ENCODE measurements around the gene TM7SF2. TPM values are rescaled to one million over a fixed set of nuclear protein-coding genes. Genes with fewer than 3 reads are reported as not detected.

TM7SF2 gene
- total and polyA plus RNA-seq, 2 of the 8 experiments (the other 6 are each of a cell fraction or from before 2014, with no cell fraction given), result 40.1 to 96.0 TPM

DNA sequence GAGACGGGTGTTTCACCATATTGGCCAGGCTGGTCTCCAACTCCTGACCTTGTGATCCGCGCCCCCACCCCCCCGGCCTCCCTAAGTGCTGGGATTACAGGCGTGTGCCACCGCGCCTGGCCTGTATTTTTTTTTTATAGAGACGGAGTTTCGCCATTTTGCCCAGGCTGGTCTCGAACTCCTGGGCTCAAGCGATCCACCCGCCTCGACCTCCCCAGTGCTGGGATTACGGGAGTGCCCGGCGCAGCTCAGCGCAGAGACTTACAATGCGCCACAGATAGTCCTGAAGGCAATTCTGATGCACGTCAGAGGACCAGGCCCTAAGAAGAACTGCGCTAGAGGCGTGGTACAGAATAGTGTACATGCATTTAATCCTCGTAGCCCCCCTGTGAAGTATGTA is 16.2 kb upstream of the TM7SF2 start:
- peak overlapping the region; percentile 53 to 64 for H3K4me2 ChIP-seq (ENCODE audit: insufficient read depth in 1 of 2, low read depth in 2 of 2, low read length in 2 of 2)
- peak overlapping the region; percentile 45 for H4K91ac ChIP-seq (replicated peaks; ENCODE audit: insufficient read length, low read length)
- no peak for FAIRE-seq
- H2BK12ac ChIP-seq (ENCODE audit: low read depth, low read length), result 0 out of 2 replicates have a peak overlapping the region, but pooled peaks have one; percentile 2
- ChIA-PET POLR2A (ENCODE audit: partially characterized antibody) (interaction anchor here (0.9 to 16.8 kb wide), 14 partner anchors 8 to 230 kb away, joined by 3 to 230 read pairs (median 4); partner anchors contain the start of genes CDCA5, FAU, MRPL49 and SYVN1), CTCF (ENCODE audit: partially characterized antibody) (interaction anchor here (0.7 to 2.2 kb wide), 6 partner anchors 15 to 81 kb away, joined by 3 to 12 read pairs (median 4); partner anchors contain the start of gene ARL2)
- H3K79me2 ChIP-seq (ENCODE audit: control insufficient read depth in 1 of 2, insufficient read depth in 2 of 2, low read length in 2 of 2), result peaks cover 0 to 13% of the 10 kb centered on the region in 2 experiments; a peak in 1 of 4 replicates
- H3K4ac ChIP-seq (replicated peaks; ENCODE audit: insufficient read length, low read depth, low read length), result peak overlapping the region; percentile 97
- H3K18ac ChIP-seq (ENCODE audit: extremely low read depth, low read length), result 0 out of 2 replicates have a peak overlapping the region, but pooled peaks have one; percentile 15
- H3K4me3 ChIP-seq (ENCODE audit: extremely low read depth in 1 of 4, insufficient read depth in 2 of 4, low read depth in 3 of 4, low read length in 4 of 4), result peak overlapping the region in 3 of 4 experiments; percentile 78 to 88 (median 78); a peak in 4 of 8 replicates
- H2BK5ac ChIP-seq (ENCODE audit: low read depth, low read length), result peak overlapping the region; percentile 36; the same call in 1 of the 2 replicates
- H3K14ac ChIP-seq (ENCODE audit: insufficient read length), result no peak overlapping the region
- H3K9me3 ChIP-seq (ENCODE audit: insufficient read depth in 2 of 2, low read depth in 1 of 2, low read length in 1 of 2), result no peaks in the 10 kb centered on the region
- H2BK15ac ChIP-seq (ENCODE audit: low read length), result no peak overlapping the region
- H4K8ac ChIP-seq (ENCODE audit: extremely low read depth, insufficient read depth, low read length), result peak overlapping the region; percentile 99
- no peak overlapping the region for H2AK5ac ChIP-seq (ENCODE audit: low read depth, low read length)
- TF ChIP-seq POLR2A (IDR thresholded peaks at IDR 0.05; ENCODE audit: control extremely low read depth in 1 of 2, low read depth in 2 of 2, low read length in 2 of 2) (no peak), HDAC6 (IDR thresholded peaks at IDR 0.05; ENCODE audit: low read depth, low read length) (no peak), BRCA1 (IDR thresholded peaks at IDR 0.05; ENCODE audit: low read depth, low read length) (no peak), SIRT6 (IDR thresholded peaks at IDR 0.05; ENCODE audit: low read length) (no peak), USF2 (IDR thresholded peaks at IDR 0.05; ENCODE audit: low read length) (no peak), PHF8 (conservative IDR thresholded peaks at IDR 0.05; ENCODE audit: low read depth, low read length) (no peak), SIX5 (IDR thresholded peaks at IDR 0.05; ENCODE audit: low read depth, low read length) (no peak), HDAC2 (IDR thresholded peaks at IDR 0.05; ENCODE audit: borderline replicate concordance in 1 of 2, low read depth in 2 of 2, low read length in 2 of 2) (no peak)
- peak overlapping the region in 1 of 4 experiments; percentile 72; a peak in 1 of 7 replicates for H3K9ac ChIP-seq (replicated peaks in 1 of 4; ENCODE audit: extremely low read depth in 1 of 4, low read depth in 3 of 4, low read length in 3 of 4)
- no peaks in the 10 kb centered on the region for H3K23me2 ChIP-seq (ENCODE audit: low read depth, low read length)
- no peak overlapping the region for H3K56ac ChIP-seq (replicated peaks; ENCODE audit: insufficient read length, low read depth, low read length)
- no peaks in the 10 kb centered on the region for H3K27me3 ChIP-seq (replicated peaks in 1 of 4; ENCODE audit: control insufficient read depth in 3 of 4, extremely low read depth in 1 of 4, insufficient read depth in 3 of 4, low read length in 3 of 4)
- peak overlapping the region; percentile 100 for H2AFZ ChIP-seq (ENCODE audit: low read length)
- no peak overlapping the region for H4K5ac ChIP-seq (ENCODE audit: insufficient read length, low read depth, low read length)
- peaks cover 2% of the 10 kb centered on the region; the same call in 1 of the 2 replicates for H3K79me1 ChIP-seq (ENCODE audit: low read depth, low read length)
- 88% methylated on average over 22 of the region's 22 CpGs; no CpG with 5 or more reads in 1 of the 2 experiments for WGBS, 2 experiments (ENCODE audit: extremely low coverage in 1 of 2, insufficient coverage in 1 of 2, insufficient read length in 1 of 2, insufficient replicate concordance in 2 of 2, low coverage in 1 of 2, low lambda C conversion rate in 2 of 2, missing lambda C conversion rate in 1 of 2)
- H4K20me1 ChIP-seq (replicated peaks in 1 of 2; ENCODE audit: control insufficient read depth in 1 of 2, insufficient read depth in 2 of 2, low read length in 2 of 2), result peaks cover 0 to 3% of the 10 kb centered on the region in 2 experiments
- DNase-seq (ENCODE audit: low read depth in 1 of 2, low spot score in 2 of 2), result no peak
- H3K23ac ChIP-seq (ENCODE audit: insufficient read length), result no peak overlapping the region
- H3K27ac ChIP-seq (ENCODE audit: low read depth, low read length), result no peak overlapping the region
- peaks cover 0 to 6% (median 4%) of the 10 kb centered on the region in 4 experiments; a peak in 6 of 7 replicates for H3K4me1 ChIP-seq (replicated peaks in 1 of 4; ENCODE audit: control insufficient read depth in 3 of 4, insufficient read depth in 4 of 4, low read length in 3 of 4)
- H3K36me3 ChIP-seq (ENCODE audit: control insufficient read depth in 2 of 4, insufficient read depth in 4 of 4, low read length in 3 of 4), result peaks cover 0 to 3% (median 0%) of the 10 kb centered on the region in 4 experiments; a peak in 1 of 8 replicates
- no peak overlapping the region for H2BK20ac ChIP-seq (ENCODE audit: low read length)
- H2BK120ac ChIP-seq (replicated peaks; ENCODE audit: low read depth, low read length), result no peak overlapping the region
